ENCODE data around the gene ATP4B.

The ATP4B gene

GRCh38 chr13:113637262-113638160, 20.5 kb downstream of the ATP4B start:
- Histone ChIP-seq H3K9ac (ENCODE audit: low read length) (no peak overlapping the region), H3K4me3 (ENCODE audit: low read length) (no peak overlapping the region), H3K4me1 (ENCODE audit: control insufficient read depth, insufficient read depth, low read length) (no peaks in the 10 kb centered on the region), H3K9me3 (ENCODE audit: control insufficient read depth, low read length) (no peaks in the 10 kb centered on the region), H3K27me3 (replicated peaks; ENCODE audit: control insufficient read depth, insufficient read depth, low read length) (no peaks in the 10 kb centered on the region), H3K36me3 (ENCODE audit: control insufficient read depth, insufficient read depth, low read length, severe bottlenecking) (peaks cover 85% of the 10 kb centered on the region)
- DNase-seq (ENCODE audit: low read depth): no peak

- Histone ChIP-seq H3K9me3 (ENCODE audit: control insufficient read depth, low read length) (no peaks in the 10 kb centered on the region), H3K4me1 (ENCODE audit: control insufficient read depth, insufficient read depth, low read length) (no peaks in the 10 kb centered on the region), H3K27me3 (replicated peaks; ENCODE audit: control insufficient read depth, insufficient read depth, low read length) (no peaks in the 10 kb centered on the region), H3K4me3 (ENCODE audit: low read length) (no peak overlapping the region), H3K36me3 (ENCODE audit: control insufficient read depth, insufficient read depth, low read length, severe bottlenecking) (peaks cover 93% of the 10 kb centered on the region), H3K9ac (ENCODE audit: low read length) (no peak overlapping the region)
- no peak for DNase-seq (ENCODE audit: low read depth)
Observed at GRCh38 chr13:113636266-113636963, 21.6 kb downstream of the ATP4B start.

GRCh38 chr13:113635709-113636108, 22.3 kb downstream of the ATP4B start:
- Histone ChIP-seq H3K4me1 (ENCODE audit: control insufficient read depth, insufficient read depth, low read length) (no peaks in the 10 kb centered on the region), H3K9ac (ENCODE audit: low read length) (no peak overlapping the region), H3K9me3 (ENCODE audit: control insufficient read depth, low read length) (no peaks in the 10 kb centered on the region), H3K4me3 (ENCODE audit: low read length) (no peak overlapping the region), H3K27me3 (replicated peaks; ENCODE audit: control insufficient read depth, insufficient read depth, low read length) (no peaks in the 10 kb centered on the region), H3K36me3 (ENCODE audit: control insufficient read depth, insufficient read depth, low read length, severe bottlenecking) (peaks cover 96% of the 10 kb centered on the region)
- DNase-seq (ENCODE audit: low read depth): no peak

- Histone ChIP-seq H3K9me3 (ENCODE audit: control insufficient read depth, low read length) (no peaks in the 10 kb centered on the region), H3K4me3 (ENCODE audit: low read length) (no peak overlapping the region), H3K36me3 (ENCODE audit: control insufficient read depth, insufficient read depth, low read length, severe bottlenecking) (peaks cover 94% of the 10 kb centered on the region), H3K9ac (ENCODE audit: low read length) (no peak overlapping the region), H3K4me1 (ENCODE audit: control insufficient read depth, insufficient read depth, low read length) (no peaks in the 10 kb centered on the region), H3K27me3 (replicated peaks; ENCODE audit: control insufficient read depth, insufficient read depth, low read length) (no peaks in the 10 kb centered on the region)
- DNase-seq (ENCODE audit: low read depth): no peak
Observed at GRCh38 chr13:113635048-113635420, 23.0 kb downstream of the ATP4B start.

- DNase-seq (ENCODE audit: low read depth): no peak
- Histone ChIP-seq H3K36me3 (ENCODE audit: control insufficient read depth, insufficient read depth, low read length, severe bottlenecking) (peaks cover 92% of the 10 kb centered on the region), H3K27me3 (replicated peaks; ENCODE audit: control insufficient read depth, insufficient read depth, low read length) (no peaks in the 10 kb centered on the region), H3K9ac (ENCODE audit: low read length) (no peak overlapping the region), H3K4me3 (ENCODE audit: low read length) (no peak overlapping the region), H3K9me3 (ENCODE audit: control insufficient read depth, low read length) (no peaks in the 10 kb centered on the region), H3K4me1 (ENCODE audit: control insufficient read depth, insufficient read depth, low read length) (no peaks in the 10 kb centered on the region)
Observed at GRCh38 chr13:113634279-113635047, 23.5 kb downstream of the ATP4B start.

GRCh38 chr13:113633485-113633873, 24.5 kb downstream of the ATP4B start:
- DNase-seq (ENCODE audit: low read depth): no peak
- Histone ChIP-seq H3K9me3 (ENCODE audit: control insufficient read depth, low read length) (no peaks in the 10 kb centered on the region), H3K9ac (ENCODE audit: low read length) (no peak overlapping the region), H3K4me1 (ENCODE audit: control insufficient read depth, insufficient read depth, low read length) (no peaks in the 10 kb centered on the region), H3K36me3 (ENCODE audit: control insufficient read depth, insufficient read depth, low read length, severe bottlenecking) (peaks cover 86% of the 10 kb centered on the region), H3K4me3 (ENCODE audit: low read length) (no peak overlapping the region), H3K27me3 (replicated peaks; ENCODE audit: control insufficient read depth, insufficient read depth, low read length) (no peaks in the 10 kb centered on the region)

GRCh38 chr13:113632706-113633484, 25.1 kb downstream of the ATP4B start:
- Histone ChIP-seq H3K4me1 (ENCODE audit: control insufficient read depth, insufficient read depth, low read length) (no peaks in the 10 kb centered on the region), H3K4me3 (ENCODE audit: low read length) (no peak overlapping the region), H3K9me3 (ENCODE audit: control insufficient read depth, low read length) (no peaks in the 10 kb centered on the region), H3K27me3 (replicated peaks; ENCODE audit: control insufficient read depth, insufficient read depth, low read length) (no peaks in the 10 kb centered on the region), H3K9ac (ENCODE audit: low read length) (no peak overlapping the region), H3K36me3 (ENCODE audit: control insufficient read depth, insufficient read depth, low read length, severe bottlenecking) (peaks cover 85% of the 10 kb centered on the region)
- DNase-seq (ENCODE audit: low read depth): no peak

GRCh38 chr13:113631341-113632095, 26.5 kb downstream of the ATP4B start:
- no peaks in the 10 kb centered on the region for H3K4me1 ChIP-seq (ENCODE audit: control insufficient read depth, insufficient read depth, low read length)
- no peak overlapping the region for H3K9ac ChIP-seq (ENCODE audit: low read length)
- H3K36me3 ChIP-seq (ENCODE audit: control insufficient read depth, insufficient read depth, low read length, severe bottlenecking): peaks cover 71% of the 10 kb centered on the region
- H3K4me3 ChIP-seq (ENCODE audit: low read length): no peak overlapping the region
- no peaks in the 10 kb centered on the region for H3K27me3 ChIP-seq (replicated peaks; ENCODE audit: control insufficient read depth, insufficient read depth, low read length)
- DNase-seq (ENCODE audit: low read depth): no peak
- no peaks in the 10 kb centered on the region for H3K9me3 ChIP-seq (ENCODE audit: control insufficient read depth, low read length)

GRCh38 chr13:113630804-113631203, 27.2 kb downstream of the ATP4B start:
- Histone ChIP-seq H3K27me3 (replicated peaks; ENCODE audit: control insufficient read depth, insufficient read depth, low read length) (no peaks in the 10 kb centered on the region), H3K9me3 (ENCODE audit: control insufficient read depth, low read length) (no peaks in the 10 kb centered on the region), H3K9ac (ENCODE audit: low read length) (no peak overlapping the region), H3K4me1 (ENCODE audit: control insufficient read depth, insufficient read depth, low read length) (no peaks in the 10 kb centered on the region), H3K4me3 (ENCODE audit: low read length) (no peak overlapping the region), H3K36me3 (ENCODE audit: control insufficient read depth, insufficient read depth, low read length, severe bottlenecking) (peaks cover 64% of the 10 kb centered on the region)
- no peak for DNase-seq (ENCODE audit: low read depth)

- Histone ChIP-seq H3K9ac (ENCODE audit: low read length) (no peak overlapping the region), H3K36me3 (ENCODE audit: control insufficient read depth, insufficient read depth, low read length, severe bottlenecking) (peaks cover 59% of the 10 kb centered on the region), H3K4me1 (ENCODE audit: control insufficient read depth, insufficient read depth, low read length) (no peaks in the 10 kb centered on the region), H3K9me3 (ENCODE audit: control insufficient read depth, low read length) (no peaks in the 10 kb centered on the region), H3K4me3 (ENCODE audit: low read length) (no peak overlapping the region), H3K27me3 (replicated peaks; ENCODE audit: control insufficient read depth, insufficient read depth, low read length) (no peaks in the 10 kb centered on the region)
- DNase-seq (ENCODE audit: low read depth): no peak
Observed at GRCh38 chr13:113630296-113630695, 27.7 kb downstream of the ATP4B start.
